Epithelial cell of esophagus (primary cell): ENCODE results near the gene USH2A.
A peak's percentile ranks its signal among the peaks of the same experiment; 100 is the strongest.

Experiments used
- DNase-seq: peaks from one replicate; pipeline ENCODE4 v3.0.0; 2010; ENCODE audit warnings: low read depth
- H3K4me3 ChIP-seq: 2 replicates; pipeline ENCODE4 v1.5.1; 2011; ENCODE audit warnings: mild to moderate bottlenecking, low read length, control low read depth
- TF ChIP-seq, protein P1 (sequence below): IDR thresholded peaks from 2 replicates; pipeline ENCODE4 v1.5.1; 2011; ENCODE audit warnings: low read depth, mild to moderate bottlenecking, low read length, control low read depth, inconsistent platforms; ENCODE audit not compliant: insufficient read depth; ENCODE audit errors: missing control alignments

The USH2A gene, protein sequence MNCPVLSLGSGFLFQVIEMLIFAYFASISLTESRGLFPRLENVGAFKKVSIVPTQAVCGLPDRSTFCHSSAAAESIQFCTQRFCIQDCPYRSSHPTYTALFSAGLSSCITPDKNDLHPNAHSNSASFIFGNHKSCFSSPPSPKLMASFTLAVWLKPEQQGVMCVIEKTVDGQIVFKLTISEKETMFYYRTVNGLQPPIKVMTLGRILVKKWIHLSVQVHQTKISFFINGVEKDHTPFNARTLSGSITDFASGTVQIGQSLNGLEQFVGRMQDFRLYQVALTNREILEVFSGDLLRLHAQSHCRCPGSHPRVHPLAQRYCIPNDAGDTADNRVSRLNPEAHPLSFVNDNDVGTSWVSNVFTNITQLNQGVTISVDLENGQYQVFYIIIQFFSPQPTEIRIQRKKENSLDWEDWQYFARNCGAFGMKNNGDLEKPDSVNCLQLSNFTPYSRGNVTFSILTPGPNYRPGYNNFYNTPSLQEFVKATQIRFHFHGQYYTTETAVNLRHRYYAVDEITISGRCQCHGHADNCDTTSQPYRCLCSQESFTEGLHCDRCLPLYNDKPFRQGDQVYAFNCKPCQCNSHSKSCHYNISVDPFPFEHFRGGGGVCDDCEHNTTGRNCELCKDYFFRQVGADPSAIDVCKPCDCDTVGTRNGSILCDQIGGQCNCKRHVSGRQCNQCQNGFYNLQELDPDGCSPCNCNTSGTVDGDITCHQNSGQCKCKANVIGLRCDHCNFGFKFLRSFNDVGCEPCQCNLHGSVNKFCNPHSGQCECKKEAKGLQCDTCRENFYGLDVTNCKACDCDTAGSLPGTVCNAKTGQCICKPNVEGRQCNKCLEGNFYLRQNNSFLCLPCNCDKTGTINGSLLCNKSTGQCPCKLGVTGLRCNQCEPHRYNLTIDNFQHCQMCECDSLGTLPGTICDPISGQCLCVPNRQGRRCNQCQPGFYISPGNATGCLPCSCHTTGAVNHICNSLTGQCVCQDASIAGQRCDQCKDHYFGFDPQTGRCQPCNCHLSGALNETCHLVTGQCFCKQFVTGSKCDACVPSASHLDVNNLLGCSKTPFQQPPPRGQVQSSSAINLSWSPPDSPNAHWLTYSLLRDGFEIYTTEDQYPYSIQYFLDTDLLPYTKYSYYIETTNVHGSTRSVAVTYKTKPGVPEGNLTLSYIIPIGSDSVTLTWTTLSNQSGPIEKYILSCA (N-terminal part only)

DNA sequence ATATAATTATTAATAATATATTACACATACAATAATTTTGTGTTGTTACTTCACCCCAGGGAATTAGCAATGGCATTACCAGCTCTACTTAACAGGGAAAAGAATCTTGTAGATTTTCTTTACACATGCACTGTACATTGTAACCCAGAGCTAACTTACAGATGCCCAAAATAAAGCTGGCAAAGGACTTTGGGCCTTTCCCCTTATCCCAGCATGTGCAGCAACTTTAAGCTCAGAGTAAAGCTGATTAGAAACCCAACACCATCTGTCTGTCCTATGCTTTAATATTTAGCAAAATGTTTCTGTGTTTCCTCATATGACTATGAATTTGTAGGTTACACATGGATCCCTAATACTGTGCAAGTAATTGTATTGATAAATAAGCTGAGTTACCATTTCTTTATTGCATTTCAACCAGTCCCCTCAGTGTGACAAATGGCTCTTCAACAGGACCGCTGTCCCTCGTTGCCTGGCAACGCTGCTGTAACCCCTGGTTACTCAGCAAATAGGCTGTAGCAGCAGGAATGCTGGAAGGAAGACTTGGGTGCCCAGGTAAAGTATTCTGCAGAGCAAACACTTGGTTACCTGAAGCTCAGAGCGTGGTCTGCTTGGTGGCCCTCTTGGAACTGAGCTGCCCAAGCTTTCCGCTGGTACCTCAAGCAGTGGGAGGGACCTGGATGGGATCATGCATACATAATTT lies at the start of gene USH2A:
TSS of gene USH2A (minus strand) at position 628 of the 700 bp plus-strand sequence. CDS start 1,112 bp downstream, outside the sequence.
- TF ChIP-seq, protein P1, sequence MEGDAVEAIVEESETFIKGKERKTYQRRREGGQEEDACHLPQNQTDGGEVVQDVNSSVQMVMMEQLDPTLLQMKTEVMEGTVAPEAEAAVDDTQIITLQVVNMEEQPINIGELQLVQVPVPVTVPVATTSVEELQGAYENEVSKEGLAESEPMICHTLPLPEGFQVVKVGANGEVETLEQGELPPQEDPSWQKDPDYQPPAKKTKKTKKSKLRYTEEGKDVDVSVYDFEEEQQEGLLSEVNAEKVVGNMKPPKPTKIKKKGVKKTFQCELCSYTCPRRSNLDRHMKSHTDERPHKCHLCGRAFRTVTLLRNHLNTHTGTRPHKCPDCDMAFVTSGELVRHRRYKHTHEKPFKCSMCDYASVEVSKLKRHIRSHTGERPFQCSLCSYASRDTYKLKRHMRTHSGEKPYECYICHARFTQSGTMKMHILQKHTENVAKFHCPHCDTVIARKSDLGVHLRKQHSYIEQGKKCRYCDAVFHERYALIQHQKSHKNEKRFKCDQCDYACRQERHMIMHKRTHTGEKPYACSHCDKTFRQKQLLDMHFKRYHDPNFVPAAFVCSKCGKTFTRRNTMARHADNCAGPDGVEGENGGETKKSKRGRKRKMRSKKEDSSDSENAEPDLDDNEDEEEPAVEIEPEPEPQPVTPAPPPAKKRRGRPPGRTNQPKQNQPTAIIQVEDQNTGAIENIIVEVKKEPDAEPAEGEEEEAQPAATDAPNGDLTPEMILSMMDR = no peak
- no peak within 1 kb of the TSS for H3K4me3 ChIP-seq
- DNase-seq = no peak

DNA sequence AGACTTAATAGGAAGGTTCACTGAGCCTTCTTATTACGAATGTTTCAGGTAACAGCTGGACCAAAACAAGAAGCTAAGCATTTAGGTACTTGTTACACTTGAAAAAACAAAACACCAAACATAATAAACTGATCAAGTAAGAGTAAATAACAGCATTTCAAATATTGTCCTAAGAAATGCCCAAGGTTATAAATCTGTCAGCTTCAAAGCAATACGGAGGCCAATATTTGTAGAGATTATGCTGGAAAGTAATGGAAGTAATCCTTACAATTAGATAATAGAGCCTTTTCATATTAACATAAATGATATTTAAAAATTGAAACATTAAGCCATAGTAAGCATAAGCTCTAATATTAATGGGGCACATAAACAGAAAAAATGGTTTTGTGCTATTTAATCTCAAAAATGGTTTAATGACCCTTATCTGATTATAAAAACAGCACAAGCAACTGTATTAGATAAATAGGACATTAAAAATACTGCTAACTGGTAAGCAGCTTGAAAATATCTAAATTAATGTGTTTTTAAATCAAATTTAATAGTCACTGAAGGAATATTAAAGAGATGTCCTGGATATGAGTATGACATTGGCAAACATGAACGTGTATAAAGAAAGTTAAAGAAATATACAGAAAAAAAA lies 43.0 kb upstream of the USH2A start:
- TF ChIP-seq, protein P1 = no peak
- DNase-seq = no peak
- no peak overlapping the region for H3K4me3 ChIP-seq

DNA sequence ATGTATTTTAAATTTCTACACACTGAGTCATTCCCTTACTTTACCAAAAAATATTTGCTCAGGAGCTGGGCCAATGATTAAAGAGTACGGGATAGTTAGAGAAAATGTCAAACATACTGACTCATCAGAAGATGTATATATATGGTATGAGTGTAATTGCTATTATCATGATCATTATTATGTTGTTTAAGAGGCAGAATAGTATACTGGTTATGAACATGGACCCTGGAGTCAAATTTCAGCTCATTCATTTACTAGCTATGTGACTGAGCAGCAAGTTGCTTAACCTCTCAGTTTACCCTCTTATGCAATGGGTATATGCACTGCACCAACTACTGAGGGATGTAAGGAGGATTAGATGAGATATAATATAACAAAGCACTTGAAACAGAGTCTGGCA lies 41.2 kb upstream of the USH2A start:
- DNase-seq = peak; percentile 89
- TF ChIP-seq, protein P1 = no peak
- H3K4me3 ChIP-seq = no peak overlapping the region

DNA sequence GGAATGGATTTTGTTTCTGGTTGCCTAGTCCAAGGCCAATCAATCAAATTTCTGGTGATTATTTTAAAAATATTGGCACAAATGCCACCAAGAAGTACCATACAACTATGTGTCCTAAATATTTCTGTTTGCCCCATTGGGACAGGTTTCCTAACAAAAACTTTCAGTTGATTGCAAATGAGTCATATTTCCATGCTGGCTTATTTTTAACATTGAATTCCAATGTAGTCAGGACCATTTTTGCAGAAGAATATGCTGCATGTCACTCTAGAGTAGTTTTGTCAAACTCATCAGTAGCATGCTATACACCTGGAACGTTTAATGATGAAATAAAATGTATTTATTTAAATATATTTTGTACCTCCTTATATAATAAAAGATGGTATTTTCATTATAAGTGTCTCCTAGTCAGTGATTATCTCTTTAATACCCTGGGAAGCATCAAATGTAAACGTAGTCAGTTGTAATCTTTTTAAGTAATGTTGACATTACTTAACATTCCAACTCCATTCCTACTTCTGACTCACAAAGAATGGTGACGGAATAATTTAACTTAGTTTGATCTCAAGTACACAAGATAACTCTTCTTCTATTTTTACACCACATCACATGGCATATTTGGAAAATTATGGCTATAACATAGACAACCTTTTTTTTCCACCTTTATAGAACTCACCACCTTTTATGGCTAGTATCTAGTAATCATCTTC lies 39.0 kb upstream of the USH2A start:
- TF ChIP-seq, protein P1 = no peak
- peak; percentile 14 for DNase-seq
- no peak overlapping the region for H3K4me3 ChIP-seq

DNA sequence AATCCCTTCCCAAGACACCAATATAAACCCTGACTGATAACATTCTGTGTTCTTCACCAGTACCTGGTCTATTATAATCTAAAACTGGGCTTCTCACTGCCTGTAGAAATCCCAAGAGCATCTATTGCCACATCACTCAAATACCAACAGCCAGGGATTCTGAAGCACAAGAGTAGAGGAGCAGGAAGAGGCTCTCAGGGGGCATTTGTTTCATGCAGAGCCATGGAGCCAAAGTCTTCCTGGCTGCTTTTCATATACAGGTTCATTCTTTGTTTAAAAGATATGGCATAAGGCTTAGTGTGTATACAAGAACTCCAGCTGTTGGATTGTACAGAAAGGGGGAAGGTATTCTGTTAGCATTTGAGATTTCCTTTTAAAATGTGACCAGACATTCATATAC lies 38.2 kb upstream of the USH2A start:
- no peak overlapping the region for H3K4me3 ChIP-seq
- TF ChIP-seq, protein P1 = no peak
- DNase-seq = no peak
